Subcutaneous abdominal adipose tissue (tissue), 5 donors: ENCODE results near the gene ATXN7L1.

Experiments
- H3K27ac ChIP-seq: one replicate; pipeline ENCODE4 v1.7.0; 2013; ENCODE audit warnings: low read depth, mild to moderate bottlenecking, inconsistent platforms, low read length, moderate library complexity
- H3K27me3 ChIP-seq, 5 donors: one replicate each; pipeline ENCODE4 v1.7.0; 2013; ENCODE audit warnings: low read length in 5 of 5, inconsistent platforms in 1 of 5; ENCODE audit not compliant: control insufficient read depth in 5 of 5, insufficient read depth in 4 of 5
- H3K36me3 ChIP-seq, 5 donors: one replicate each; pipeline ENCODE4 v1.7.0; 2013; ENCODE audit warnings: low read length in 5 of 5; ENCODE audit not compliant: control insufficient read depth in 5 of 5, insufficient read depth in 5 of 5
- H3K4me1 ChIP-seq, 5 donors: one replicate each; pipeline ENCODE4 v1.7.0; 2013; ENCODE audit warnings: low read length in 5 of 5, mild to moderate bottlenecking in 3 of 5, moderate library complexity in 1 of 5; ENCODE audit not compliant: control insufficient read depth in 5 of 5, insufficient read depth in 5 of 5
- H3K4me3 ChIP-seq, 5 donors: one replicate each; pipeline ENCODE4 v1.7.0; 2013; ENCODE audit warnings: low read length in 5 of 5, low read depth in 1 of 5
- H3K9ac ChIP-seq, 5 donors: one replicate each; pipeline ENCODE4 v1.7.0; 2013; ENCODE audit warnings: low read length in 5 of 5, mild to moderate bottlenecking in 4 of 5, moderate library complexity in 3 of 5
- H3K9me3 ChIP-seq, 5 donors: one replicate each; pipeline ENCODE4 v1.7.0; 2013; ENCODE audit warnings: low read length in 5 of 5; ENCODE audit not compliant: control insufficient read depth in 5 of 5
- donor health status: healthy.
- donor health status: healthy.
- donor health status: healthy.
- donor health status: healthy.
- donor health status: healthy.

The ATXN7L1 gene

GRCh38 chr7:105787793-105788192 is 88.6 kb downstream of the ATXN7L1 start:
- H3K9me3 ChIP-seq, result no peaks in the 10 kb centered on the region
- H3K36me3 ChIP-seq, result peaks cover 0 to 28% (median 15%) of the 10 kb centered on the region in 5 donors
- peaks cover 0 to 3% (median 0%) of the 10 kb centered on the region in 5 donors for H3K4me1 ChIP-seq
- H3K9ac ChIP-seq, result no peak overlapping the region
- H3K4me3 ChIP-seq, result no peak overlapping the region
- no peak overlapping the region for H3K27ac ChIP-seq
- H3K27me3 ChIP-seq, result no peaks in the 10 kb centered on the region

GRCh38 chr7:105786520-105787470 is 89.6 kb downstream of the ATXN7L1 start:
- Histone ChIP-seq H3K9me3 (no peaks in the 10 kb centered on the region), H3K9ac (no peak overlapping the region), H3K36me3 (peaks cover 0 to 28% (median 15%) of the 10 kb centered on the region in 5 donors), H3K4me3 (no peak overlapping the region), H3K27me3 (no peaks in the 10 kb centered on the region), H3K4me1 (peaks cover 0 to 6% (median 0%) of the 10 kb centered on the region in 5 donors), H3K27ac (no peak overlapping the region)

GRCh38 chr7:105782391-105783042 is 93.9 kb downstream of the ATXN7L1 start:
- Histone ChIP-seq H3K4me1 (peaks cover 0 to 6% (median 3%) of the 10 kb centered on the region in 5 donors), H3K27me3 (no peaks in the 10 kb centered on the region), H3K9me3 (no peaks in the 10 kb centered on the region), H3K36me3 (peaks cover 0 to 18% (median 5%) of the 10 kb centered on the region in 5 donors), H3K9ac (no peak overlapping the region), H3K27ac (no peak overlapping the region), H3K4me3 (no peak overlapping the region)

- Histone ChIP-seq H3K36me3 (peaks cover 0 to 4% (median 0%) of the 10 kb centered on the region in 5 donors), H3K9me3 (no peaks in the 10 kb centered on the region), H3K27me3 (no peaks in the 10 kb centered on the region), H3K4me1 (peaks cover 6 to 23% (median 20%) of the 10 kb centered on the region in 5 donors), H3K27ac (no peak overlapping the region), H3K9ac (peak overlapping the region in 1 of 5 donors; percentile 14), H3K4me3 (no peak overlapping the region)
Measured at GRCh38 chr7:105779856-105780780, 96.3 kb downstream of the ATXN7L1 start.

- Histone ChIP-seq H3K27me3 (no peaks in the 10 kb centered on the region), H3K9me3 (no peaks in the 10 kb centered on the region), H3K9ac (no peak overlapping the region), H3K36me3 (no peaks in the 10 kb centered on the region), H3K4me1 (peaks cover 6 to 23% (median 20%) of the 10 kb centered on the region in 5 donors), H3K27ac (no peak overlapping the region), H3K4me3 (no peak overlapping the region)
Measured at GRCh38 chr7:105778956-105779355, 97.4 kb downstream of the ATXN7L1 start.

- Histone ChIP-seq H3K27me3 (no peaks in the 10 kb centered on the region), H3K27ac (no peak overlapping the region), H3K4me3 (peak overlapping the region in 2 of 5 donors; percentile 5 to 19), H3K36me3 (no peaks in the 10 kb centered on the region), H3K4me1 (peaks cover 6 to 23% (median 20%) of the 10 kb centered on the region in 5 donors), H3K9ac (no peak overlapping the region), H3K9me3 (no peaks in the 10 kb centered on the region)
Measured at GRCh38 chr7:105776986-105777910, 99.2 kb downstream of the ATXN7L1 start.

GRCh38 chr7:105776068-105776790 is 100.2 kb downstream of the ATXN7L1 start:
- peaks cover 6 to 23% (median 20%) of the 10 kb centered on the region in 5 donors for H3K4me1 ChIP-seq
- H3K4me3 ChIP-seq, result no peak overlapping the region
- peak overlapping the region; percentile 44 for H3K27ac ChIP-seq
- no peak overlapping the region for H3K9ac ChIP-seq
- H3K9me3 ChIP-seq, result no peaks in the 10 kb centered on the region
- no peaks in the 10 kb centered on the region for H3K27me3 ChIP-seq
- no peaks in the 10 kb centered on the region for H3K36me3 ChIP-seq

- H3K27ac ChIP-seq, result peak overlapping the region; percentile 44
Measured at GRCh38 chr7:105775580-105775979, 100.8 kb downstream of the ATXN7L1 start.

More at GRCh38 chr7:105775580-105775979, 100.8 kb downstream of the ATXN7L1 start:
- H3K9me3 ChIP-seq, result no peaks in the 10 kb centered on the region
- H3K9ac ChIP-seq, result no peak overlapping the region
- no peaks in the 10 kb centered on the region for H3K27me3 ChIP-seq
- no peak overlapping the region for H3K4me3 ChIP-seq
- peaks cover 6 to 23% (median 20%) of the 10 kb centered on the region in 5 donors for H3K4me1 ChIP-seq
- H3K36me3 ChIP-seq, result no peaks in the 10 kb centered on the region
